OCI-LY1 (cell line): ENCODE measurements around the gene SLC26A4.

ENCODE experiments used
- H2AFZ ChIP-seq: fragments of 200-600 bp; sonication (generic), shearing (Covaris generic); 2 replicates; pipeline ENCODE4 v1.6.0; 2014; ENCODE audit warnings: antibody characterized with exemption, mild to moderate bottlenecking, low read length
- H3F3A ChIP-seq: fragments of 200-600 bp; sonication (generic), shearing (Covaris generic); 2 replicates; pipeline ENCODE4 v1.6.0; 2014; ENCODE audit warnings: mild to moderate bottlenecking, antibody characterized with exemption, low read length, moderate library complexity; ENCODE audit not compliant: insufficient read depth
- H3K27ac ChIP-seq: fragments of 200-600 bp; sonication (generic); 2 replicates; pipeline ENCODE4 v1.5.1; 2014; ENCODE audit warnings: low read length, mixed run types, mild to moderate bottlenecking, low read depth; ENCODE audit not compliant: poor library complexity, severe bottlenecking
- H3K27me3 ChIP-seq: fragments of 200-600 bp; sonication (generic); 2 replicates; pipeline ENCODE4 v1.6.0; 2014; ENCODE audit warnings: antibody characterized with exemption, mild to moderate bottlenecking, low read length, moderate library complexity; ENCODE audit not compliant: insufficient read depth
- H3K36me3 ChIP-seq: fragments of 200-600 bp; sonication (generic); 2 replicates; pipeline ENCODE4 v1.6.1; 2014; ENCODE audit warnings: mild to moderate bottlenecking, antibody characterized with exemption, low read length, moderate library complexity, mixed read lengths; ENCODE audit not compliant: insufficient read depth
- H3K4me1 ChIP-seq: fragments of 200-600 bp; sonication (generic); 2 replicates; pipeline ENCODE4 v1.5.1; 2014; ENCODE audit warnings: mild to moderate bottlenecking, low read length, moderate library complexity; ENCODE audit not compliant: insufficient read depth, severe bottlenecking
- H3K4me2 ChIP-seq: fragments of 200-600 bp; sonication (generic), shearing (Covaris generic); 2 replicates; pipeline ENCODE4 v1.6.1; 2014; ENCODE audit warnings: low read length
- H3K4me3 ChIP-seq: fragments of 200-600 bp; sonication (generic); 2 replicates; pipeline ENCODE4 v1.5.1; 2014; ENCODE audit warnings: low read length, low read depth, mild to moderate bottlenecking, mixed read lengths; ENCODE audit not compliant: poor library complexity, severe bottlenecking
- H3K79me2 ChIP-seq: fragments of 200-600 bp; shearing (Covaris generic); 2 replicates; pipeline ENCODE4 v1.6.1; 2016; ENCODE audit warnings: mixed run types, low read length, mixed read lengths; ENCODE audit not compliant: insufficient read depth
- H3K9ac ChIP-seq: fragments of 200-600 bp; sonication (generic), shearing (Covaris generic); 2 replicates; pipeline ENCODE4 v1.6.1; 2014; ENCODE audit warnings: mild to moderate bottlenecking, low read length, mixed read lengths
- H3K9me2 ChIP-seq: fragments of 200-600 bp; sonication (generic), shearing (Covaris generic); 2 replicates; pipeline ENCODE4 v1.6.1; 2014; ENCODE audit warnings: low read depth, mild to moderate bottlenecking, low read length, mixed read lengths
- H3K9me3 ChIP-seq: fragments of 200-600 bp; shearing (Covaris generic); 2 replicates; pipeline ENCODE4 v1.6.1; 2014; ENCODE audit warnings: low read length, mixed read lengths
- H4K20me1 ChIP-seq: fragments of 200-600 bp; sonication (generic), shearing (Covaris generic); 2 replicates; pipeline ENCODE4 v1.6.0; 2016; ENCODE audit warnings: mild to moderate bottlenecking, low read length; ENCODE audit not compliant: insufficient read depth
- EZH2 ChIP-seq: fragments of 200-600 bp; sonication (generic), shearing (Covaris generic); IDR thresholded peaks from 2 replicates; pipeline ENCODE4 v1.8.0; 2017; ENCODE audit warnings: borderline replicate concordance, mixed run types, mild to moderate bottlenecking, antibody characterized with exemption, low read length, moderate library complexity, mixed read lengths
- TF ChIP-seq, protein P1 (sequence below): fragments of 200-600 bp; sonication (generic), shearing (Covaris generic); IDR thresholded peaks from 2 replicates; pipeline ENCODE4 v1.5.1; 2017; ENCODE audit warnings: mild to moderate bottlenecking, antibody characterized with exemption, low read length, moderate library complexity, mixed read lengths

SLC26A4 gene

DNA sequence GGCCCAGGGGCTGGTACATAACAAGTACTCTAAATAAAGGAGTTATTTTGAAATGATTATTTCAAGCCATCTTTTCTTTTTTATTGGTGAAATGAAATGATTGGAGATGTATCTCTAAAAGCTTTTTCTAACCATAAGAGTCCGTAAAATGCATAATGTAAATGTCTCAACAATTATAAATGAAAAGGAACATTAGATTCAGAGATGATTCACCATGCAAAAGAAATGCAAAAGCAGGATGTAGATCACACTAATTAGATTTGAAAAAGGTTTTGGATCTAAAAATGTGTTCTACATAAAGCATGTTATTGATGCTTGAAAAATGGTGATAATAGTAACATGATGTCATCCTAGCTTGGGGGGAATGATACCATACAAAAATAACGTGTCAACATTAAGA lies 15.6 kb downstream of the SLC26A4 start:
- Histone ChIP-seq H3K79me2 (no peaks in the 10 kb centered on the region), H3K4me2 (no peak overlapping the region), H3K9me3 (0 out of 2 replicates have a peak, but pooled peaks cover 2% of the 10 kb centered on the region), H3K27ac (no peak overlapping the region), H3K27me3 (peaks cover 3% of the 10 kb centered on the region; the same call in 1 of the 2 replicates), H3K4me1 (no peaks in the 10 kb centered on the region), H3K4me3 (no peak overlapping the region), H4K20me1 (no peaks in the 10 kb centered on the region), H2AFZ (no peak overlapping the region), H3K36me3 (no peaks in the 10 kb centered on the region), H3K9ac (no peak overlapping the region), H3F3A (no peaks in the 10 kb centered on the region), H3K9me2 (no peaks in the 10 kb centered on the region; the same call in 1 of the 2 replicates)
- TF ChIP-seq, protein P1, sequence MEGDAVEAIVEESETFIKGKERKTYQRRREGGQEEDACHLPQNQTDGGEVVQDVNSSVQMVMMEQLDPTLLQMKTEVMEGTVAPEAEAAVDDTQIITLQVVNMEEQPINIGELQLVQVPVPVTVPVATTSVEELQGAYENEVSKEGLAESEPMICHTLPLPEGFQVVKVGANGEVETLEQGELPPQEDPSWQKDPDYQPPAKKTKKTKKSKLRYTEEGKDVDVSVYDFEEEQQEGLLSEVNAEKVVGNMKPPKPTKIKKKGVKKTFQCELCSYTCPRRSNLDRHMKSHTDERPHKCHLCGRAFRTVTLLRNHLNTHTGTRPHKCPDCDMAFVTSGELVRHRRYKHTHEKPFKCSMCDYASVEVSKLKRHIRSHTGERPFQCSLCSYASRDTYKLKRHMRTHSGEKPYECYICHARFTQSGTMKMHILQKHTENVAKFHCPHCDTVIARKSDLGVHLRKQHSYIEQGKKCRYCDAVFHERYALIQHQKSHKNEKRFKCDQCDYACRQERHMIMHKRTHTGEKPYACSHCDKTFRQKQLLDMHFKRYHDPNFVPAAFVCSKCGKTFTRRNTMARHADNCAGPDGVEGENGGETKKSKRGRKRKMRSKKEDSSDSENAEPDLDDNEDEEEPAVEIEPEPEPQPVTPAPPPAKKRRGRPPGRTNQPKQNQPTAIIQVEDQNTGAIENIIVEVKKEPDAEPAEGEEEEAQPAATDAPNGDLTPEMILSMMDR, result no peak
- no peak for TF ChIP-seq EZH2

- Histone ChIP-seq H3K4me1 (no peaks in the 10 kb centered on the region), H3K79me2 (no peaks in the 10 kb centered on the region), H3K4me2 (no peak overlapping the region), H3K27ac (no peak overlapping the region), H3F3A (no peaks in the 10 kb centered on the region), H3K4me3 (no peak overlapping the region), H4K20me1 (no peaks in the 10 kb centered on the region), H3K9ac (no peak overlapping the region), H3K27me3 (no peaks in the 10 kb centered on the region), H3K9me2 (no peaks in the 10 kb centered on the region; the same call in 1 of the 2 replicates), H3K9me3 (no peaks in the 10 kb centered on the region), H3K36me3 (no peaks in the 10 kb centered on the region), H2AFZ (no peak overlapping the region)
- no peak for TF ChIP-seq EZH2
- TF ChIP-seq, protein P1, result no peak
Observed at GRCh38 chr7:107678110-107678753, 17.6 kb downstream of the SLC26A4 start.

GRCh38 chr7:107680478-107680877 lies 19.9 kb downstream of the SLC26A4 start:
- H4K20me1 ChIP-seq, result no peaks in the 10 kb centered on the region
- H3K79me2 ChIP-seq, result no peaks in the 10 kb centered on the region
- no peaks in the 10 kb centered on the region for H3K27me3 ChIP-seq
- H3K4me2 ChIP-seq, result no peak overlapping the region
- H3K27ac ChIP-seq, result no peak overlapping the region
- no peaks in the 10 kb centered on the region for H3K9me3 ChIP-seq
- TF ChIP-seq EZH2, result no peak
- TF ChIP-seq, protein P1, result no peak
- H3K4me1 ChIP-seq, result no peaks in the 10 kb centered on the region
- no peak overlapping the region for H3K9ac ChIP-seq
- no peak overlapping the region for H3K4me3 ChIP-seq
- no peaks in the 10 kb centered on the region for H3F3A ChIP-seq
- H3K9me2 ChIP-seq, result no peaks in the 10 kb centered on the region; the same call in 1 of the 2 replicates
- no peaks in the 10 kb centered on the region for H3K36me3 ChIP-seq
- no peak overlapping the region for H2AFZ ChIP-seq
